Measurements from ENCODE around the gene TMEM169. TPM values are rescaled to one million over a fixed set of nuclear protein-coding genes. Genes with fewer than 3 reads are reported as not detected.

TMEM169 gene
- total RNA-seq, 1 donor from 2014 or later, result 2.3 TPM

Other genes starting within 250 kb of the TMEM169 start
- 7.1 and 9.0 TPM in 2 replicates for gene MREG, start 68.4 kb upstream of the TMEM169 start, total RNA-seq
- gene PECR, start 110 bp upstream of the TMEM169 start, total RNA-seq, result 24.5 and 25.4 TPM in 2 replicates
- gene XRCC5, start 27.4 kb downstream of the TMEM169 start, total RNA-seq, result 408 and 438 TPM in 2 replicates

All from T-helper 2 cell treated with Interferon-gamma antibody and Interleukin-4, amounts not matched to agents 100 ng/mL and 5 ng/mL, for 36 hours (primary cell).